Neural cell (in vitro differentiated cells): ENCODE results near the gene TENM3.

Source experiments
- CTCF ChIP-seq: fragments of 450-650 bp; IDR thresholded peaks from 2 replicates; pipeline ENCODE4 v1.5.1; 2014; ENCODE audit warnings: antibody characterized with exemption, mild to moderate bottlenecking, moderate library complexity; ENCODE audit not compliant: poor library complexity, severe bottlenecking
- POLR2AphosphoS5 ChIP-seq: IDR thresholded peaks from 2 replicates; pipeline ENCODE4 v1.6.1; 2012
- REST ChIP-seq: IDR thresholded peaks from 2 replicates; pipeline ENCODE4 v1.6.1; 2012; ENCODE audit warnings: borderline replicate concordance
- SMC3 ChIP-seq: fragments of 450-650 bp; conservative IDR thresholded peaks from 2 replicates; pipeline ENCODE4 v1.6.1; 2014; ENCODE audit warnings: antibody characterized with exemption, mild to moderate bottlenecking, moderate library complexity; ENCODE audit not compliant: poor library complexity
- TAF1 ChIP-seq: IDR thresholded peaks from 2 replicates; pipeline ENCODE4 v1.6.1; 2012; ENCODE audit warnings: low read depth

GRCh38 chr4:182845618-182846017 lies 602.4 kb downstream of the TENM3 start:
- no peak for TF ChIP-seq POLR2AphosphoS5
- no peak for TF ChIP-seq CTCF
- no peak for TF ChIP-seq TAF1
- no peak for TF ChIP-seq REST
- TF ChIP-seq SMC3: no peak
